ENCODE results near the gene RARB. TPM values are rescaled to one million over a fixed set of nuclear protein-coding genes. Genes with fewer than 3 reads are reported as not detected.
A peak's percentile ranks its signal among the peaks of the same experiment; 100 is the strongest.

The RARB gene
- total RNA-seq, 1 experiment from 2014 or later, result not detected

- no peaks in the 10 kb centered on the region for H3K9me3 Mint-ChIP-seq (ENCODE audit: unreplicated experiment)
- CTCF ChIA-PET, result interaction anchor here (1.4 kb wide), 1 partner anchor 9 kb away, joined by 3 read pairs; no protein-coding TSS in a partner anchor
Measured at GRCh38 chr3:25508901-25509300, 80.8 kb downstream of the RARB start.

GRCh38 chr3:25510797-25511196 lies 82.7 kb downstream of the RARB start:
- CTCF ChIA-PET, result no interaction called here
- TF ChIP-seq CTCF (IDR thresholded peaks at IDR 0.05; ENCODE audit: unreplicated experiment), result no peak
- Mint-ChIP-seq H3K4me1 (ENCODE audit: insufficient read depth, unreplicated experiment) (no peaks in the 10 kb centered on the region), H3K27me3 (ENCODE audit: insufficient read depth, unreplicated experiment) (no peaks in the 10 kb centered on the region), H3K27ac (ENCODE audit: low read depth, unreplicated experiment) (no peak overlapping the region), H3K36me3 (ENCODE audit: insufficient read depth, unreplicated experiment) (no peaks in the 10 kb centered on the region), H3K9me3 (ENCODE audit: unreplicated experiment) (no peaks in the 10 kb centered on the region), H3K4me3 (ENCODE audit: unreplicated experiment) (no peak overlapping the region)
- intact Hi-C loops (cut with micrococcal nuclease), result no loop called here
- POLR2A ChIA-PET, result no interaction called here
- no peak for DNase-seq (ENCODE audit: unreplicated experiment)
- no TSS peak for BruUV-seq (replicated peaks)

More at GRCh38 chr3:25508901-25509300, 80.8 kb downstream of the RARB start:
- BruUV-seq (replicated peaks), result no TSS peak
- intact Hi-C loops (cut with micrococcal nuclease), result no loop called here
- TF ChIP-seq CTCF (IDR thresholded peaks at IDR 0.05; ENCODE audit: unreplicated experiment), result no peak
- DNase-seq (ENCODE audit: unreplicated experiment), result peak; percentile 34
- Mint-ChIP-seq H3K27me3 (ENCODE audit: insufficient read depth, unreplicated experiment) (no peaks in the 10 kb centered on the region), H3K4me1 (ENCODE audit: insufficient read depth, unreplicated experiment) (no peaks in the 10 kb centered on the region), H3K27ac (ENCODE audit: low read depth, unreplicated experiment) (no peak overlapping the region), H3K4me3 (ENCODE audit: unreplicated experiment) (no peak overlapping the region), H3K36me3 (ENCODE audit: insufficient read depth, unreplicated experiment) (no peaks in the 10 kb centered on the region)
- POLR2A ChIA-PET, result interaction anchor here (0.6 kb wide), 1 partner anchor 27 kb away, joined by 4 read pairs; no protein-coding TSS in a partner anchor

DNA sequence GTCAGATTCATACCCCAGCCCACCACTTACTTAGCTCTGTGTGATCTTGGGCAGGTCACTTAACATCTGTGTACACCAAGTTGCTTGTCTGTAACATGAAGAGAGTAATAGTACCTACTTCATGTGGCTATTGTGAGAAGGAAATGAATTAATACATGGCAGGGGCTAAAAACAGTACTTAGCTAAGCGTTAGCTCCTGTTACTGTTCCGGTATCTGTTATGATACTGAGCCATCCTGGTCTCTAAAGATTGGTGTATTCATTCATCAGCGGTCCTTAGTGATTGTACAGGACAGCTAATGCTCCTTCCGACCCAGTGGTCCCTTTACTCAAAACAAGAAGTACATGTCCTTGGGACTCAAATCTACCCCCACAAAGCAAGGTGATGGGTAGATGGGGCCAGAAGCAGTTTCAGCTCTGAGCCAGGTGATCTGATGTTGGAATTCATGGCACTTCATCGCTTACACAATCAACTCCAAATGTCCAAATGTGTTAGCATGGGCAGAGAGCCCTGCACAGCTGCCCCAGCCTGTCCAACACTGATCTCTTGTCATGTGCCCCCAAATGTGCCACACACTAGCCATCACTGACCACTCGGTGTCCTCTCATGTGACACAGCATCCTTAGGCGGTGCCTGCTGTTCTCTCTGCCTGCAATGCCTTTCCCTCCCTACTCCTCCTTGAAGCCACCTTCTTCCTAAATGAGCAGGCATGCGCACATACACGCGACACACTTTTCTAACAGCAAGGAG lies 84.1 kb downstream of the RARB start:
- no peak for TF ChIP-seq CTCF (IDR thresholded peaks at IDR 0.05; ENCODE audit: unreplicated experiment)
- no peaks in the 10 kb centered on the region for H3K36me3 Mint-ChIP-seq (ENCODE audit: insufficient read depth, unreplicated experiment)
- no peak overlapping the region for H3K4me3 Mint-ChIP-seq (ENCODE audit: unreplicated experiment)
- no peaks in the 10 kb centered on the region for H3K27me3 Mint-ChIP-seq (ENCODE audit: insufficient read depth, unreplicated experiment)
- CTCF ChIA-PET, result interaction anchor here (0.6 kb wide), 1 partner anchor 563 kb away, joined by 3 read pairs; no protein-coding TSS in a partner anchor
- intact Hi-C loops (cut with micrococcal nuclease), result no loop called here
- no peak for DNase-seq (ENCODE audit: unreplicated experiment)
- H3K4me1 Mint-ChIP-seq (ENCODE audit: insufficient read depth, unreplicated experiment), result no peaks in the 10 kb centered on the region
- POLR2A ChIA-PET, result no interaction called here
- no TSS peak for BruUV-seq (replicated peaks)
- H3K27ac Mint-ChIP-seq (ENCODE audit: low read depth, unreplicated experiment), result no peak overlapping the region
- H3K9me3 Mint-ChIP-seq (ENCODE audit: unreplicated experiment), result no peaks in the 10 kb centered on the region

DNA sequence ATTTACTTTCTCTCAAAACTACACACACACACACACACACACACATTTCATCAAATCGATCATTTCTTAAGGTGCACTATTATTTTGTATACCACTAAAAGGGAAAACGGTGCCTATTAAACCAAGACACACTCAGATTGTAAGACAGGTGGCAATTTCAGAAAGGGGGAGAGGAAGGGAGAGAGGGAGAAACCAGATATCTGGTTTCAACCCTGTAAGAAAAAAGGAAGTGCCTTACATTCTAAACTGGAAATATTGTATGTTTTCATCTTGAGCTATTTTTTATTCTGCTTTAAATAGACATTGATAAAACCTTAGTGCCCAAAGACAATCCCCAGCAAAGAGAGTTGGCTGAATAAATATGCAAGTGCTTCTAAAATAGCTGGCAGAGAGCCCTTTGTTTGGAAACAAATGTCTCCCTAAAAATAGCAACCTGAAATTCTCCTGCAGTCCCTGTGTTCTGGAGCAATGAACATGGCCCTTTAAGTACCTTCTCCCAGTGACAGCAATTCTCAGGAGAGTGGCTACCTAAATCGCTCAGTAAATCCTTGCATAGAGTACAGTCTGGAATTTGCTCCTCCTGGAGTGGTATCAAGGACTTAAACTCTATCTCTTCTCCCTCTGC lies 85.7 kb downstream of the RARB start:
- POLR2A ChIA-PET, result no interaction called here
- H3K27me3 Mint-ChIP-seq (ENCODE audit: insufficient read depth, unreplicated experiment), result no peaks in the 10 kb centered on the region

More for the DNA sequence above, 85.7 kb downstream of the RARB start:
- H3K9me3 Mint-ChIP-seq (ENCODE audit: unreplicated experiment), result no peaks in the 10 kb centered on the region
- no peaks in the 10 kb centered on the region for H3K36me3 Mint-ChIP-seq (ENCODE audit: insufficient read depth, unreplicated experiment)
- H3K4me1 Mint-ChIP-seq (ENCODE audit: insufficient read depth, unreplicated experiment), result no peaks in the 10 kb centered on the region
- H3K4me3 Mint-ChIP-seq (ENCODE audit: unreplicated experiment), result no peak overlapping the region
- CTCF ChIA-PET, result no interaction called here
- DNase-seq (ENCODE audit: unreplicated experiment), result no peak
- no peak overlapping the region for H3K27ac Mint-ChIP-seq (ENCODE audit: low read depth, unreplicated experiment)
- no TSS peak for BruUV-seq (replicated peaks)
- intact Hi-C loops (cut with micrococcal nuclease), result no loop called here
- TF ChIP-seq CTCF (IDR thresholded peaks at IDR 0.05; ENCODE audit: unreplicated experiment), result no peak
